GM23338 (cell line): ENCODE results near the gene PRRT1. TPM values are rescaled to one million over a fixed set of nuclear protein-coding genes. Genes with fewer than 3 reads are reported as not detected.

ENCODE experiments used
- ATAC-seq: fragments of 200-7000 bp; cut with Tn5 transposase; 3 replicates; pipeline ENCODE4 v1.9.1; 2020
- DNase-seq: peaks from one replicate; pipeline ENCODE4 v3.0.0-alpha.2; 2015; ENCODE audit warnings: low spot score
- H2AFZ ChIP-seq: fragments of 200-600 bp; sonication (generic); 2 replicates; pipeline ENCODE4 v1.8.0; 2016; ENCODE audit warnings: antibody characterized with exemption, mild to moderate bottlenecking, moderate library complexity
- H3F3A ChIP-seq: fragments of 200-600 bp; sonication (generic); replicated peaks from 2 replicates; pipeline ENCODE4 v1.8.0; 2017; ENCODE audit warnings: antibody characterized with exemption, mixed run types, low read depth
- H3K27ac ChIP-seq: fragments of 200-600 bp; sonication (generic); 2 replicates; pipeline ENCODE4 v1.6.1; 2016; ENCODE audit warnings: low read depth
- H3K27me3 ChIP-seq: fragments of 200-600 bp; sonication (generic); 2 replicates; pipeline ENCODE4 v1.8.0; 2016; ENCODE audit warnings: mild to moderate bottlenecking, mixed run types, moderate library complexity; ENCODE audit not compliant: insufficient read depth
- H3K36me3 ChIP-seq: fragments of 200-600 bp; sonication (generic); 2 replicates; pipeline ENCODE4 v1.8.0; 2016; ENCODE audit warnings: mild to moderate bottlenecking; ENCODE audit not compliant: insufficient read depth
- H3K4me1 ChIP-seq: fragments of 200-600 bp; sonication (generic); 2 replicates; pipeline ENCODE4 v1.8.0; 2016; ENCODE audit warnings: mild to moderate bottlenecking, moderate library complexity; ENCODE audit not compliant: insufficient read depth
- H3K4me2 ChIP-seq: fragments of 200-600 bp; sonication (generic); 2 replicates; pipeline ENCODE4 v1.7.1; 2017; ENCODE audit warnings: mixed run types
- H3K4me3 ChIP-seq: fragments of 200-600 bp; sonication (generic); 2 replicates; pipeline ENCODE4 v1.6.1; 2016; ENCODE audit warnings: mixed run types
- H3K79me2 ChIP-seq: fragments of 200-600 bp; sonication (generic); replicated peaks from 2 replicates; pipeline ENCODE4 v1.8.0; 2017; ENCODE audit warnings: mild to moderate bottlenecking; ENCODE audit not compliant: insufficient read depth
- H3K9me2 ChIP-seq: fragments of 200-600 bp; sonication (generic); 2 replicates; pipeline ENCODE4 v1.8.0; 2017; ENCODE audit not compliant: insufficient read depth
- H4K20me1 ChIP-seq: fragments of 200-600 bp; sonication (generic); replicated peaks from 2 replicates; pipeline ENCODE4 v1.8.0; 2017; ENCODE audit warnings: mild to moderate bottlenecking; ENCODE audit not compliant: insufficient read depth
- H3K27ac Mint-ChIP-seq: 2 replicates; pipeline ENCODE4 v1.8.0; 2020; ENCODE audit warnings: inconsistent platforms, mild to moderate bottlenecking, moderate library complexity, mixed read lengths
- H3K27me3 Mint-ChIP-seq: 3 replicates; pipeline ENCODE4 v1.8.0; 2022; ENCODE audit warnings: low read depth, mild to moderate bottlenecking, moderate library complexity, mixed read lengths, inconsistent platforms; ENCODE audit not compliant: insufficient read depth, poor library complexity
- H3K36me3 Mint-ChIP-seq: 3 replicates; pipeline ENCODE4 v1.8.0; 2021; ENCODE audit warnings: low read depth, mild to moderate bottlenecking, inconsistent platforms, moderate library complexity, mixed read lengths
- H3K4me1 Mint-ChIP-seq: 3 replicates; pipeline ENCODE4 v1.8.0; 2020; ENCODE audit warnings: mild to moderate bottlenecking, inconsistent platforms, mixed read lengths
- H3K4me3 Mint-ChIP-seq: 3 replicates; pipeline ENCODE4 v1.8.0; 2021; ENCODE audit warnings: moderate library complexity, mild to moderate bottlenecking, inconsistent platforms, mixed read lengths
- H3K9me3 Mint-ChIP-seq: 3 replicates; pipeline ENCODE4 v1.8.0; 2020; ENCODE audit warnings: moderate library complexity, mild to moderate bottlenecking, inconsistent platforms, mixed read lengths
- CREB1 ChIP-seq: fragments of 250-450 bp; sonication (Bioruptor Pico); IDR thresholded peaks from 2 replicates; pipeline ENCODE4 v1.5.0; 2020; ENCODE audit warnings: low read depth, mild to moderate bottlenecking, moderate library complexity
- EZH2 ChIP-seq: fragments of 200-600 bp; sonication (generic); IDR thresholded peaks from one replicate; pipeline ENCODE4 v1.8.0; 2017; ENCODE audit warnings: antibody characterized with exemption, mild to moderate bottlenecking, low read depth; ENCODE audit not compliant: unreplicated experiment
- EZH2phosphoT487 ChIP-seq: fragments of 200-600 bp; sonication (generic); IDR thresholded peaks from one replicate; pipeline ENCODE4 v1.8.1; 2018; ENCODE audit warnings: antibody characterized with exemption; ENCODE audit not compliant: unreplicated experiment
- JUNB ChIP-seq: IDR thresholded peaks from one replicate; pipeline ENCODE4 v1.6.1; 2016; ENCODE audit warnings: antibody characterized with exemption; ENCODE audit not compliant: unreplicated experiment
- NANOG ChIP-seq: IDR thresholded peaks from 2 replicates; pipeline ENCODE4 v1.6.1; 2016; ENCODE audit warnings: antibody characterized with exemption, borderline replicate concordance
- POLR2AphosphoS5 ChIP-seq: IDR thresholded peaks from 2 replicates; pipeline ENCODE4 v1.6.1; 2016; ENCODE audit warnings: antibody characterized with exemption, low read depth
- STAT1 ChIP-seq: IDR thresholded peaks from one replicate; pipeline ENCODE4 v1.6.1; 2016; ENCODE audit warnings: antibody characterized with exemption; ENCODE audit not compliant: unreplicated experiment
- ZNF114 ChIP-seq: fragments of 250-450 bp; sonication (Bioruptor Pico); IDR thresholded peaks from 2 replicates; pipeline ENCODE4 v1.5.0; 2020; ENCODE audit warnings: mild to moderate bottlenecking, moderate library complexity
- ZNF331 ChIP-seq: fragments of 250-450 bp; sonication (Bioruptor Pico); IDR thresholded peaks from 2 replicates; pipeline ENCODE4 v1.5.0; 2020; ENCODE audit warnings: low read depth, mild to moderate bottlenecking, moderate library complexity
- polyA plus RNA-seq: library from polyadenylated mRNA; unstranded; fragments of >200 nt; fragmentation: Nextera tagmentation; extraction: Ambion mirVana; gene quantifications from 2 replicates; pipeline ENCODE4 v1.2.1, GENCODE V29; 2016
- total RNA-seq: library from RNA; depleted of rRNA; stranded (reverse); fragments of >200 nt; shearing (Covaris generic); gene quantifications from 2 replicates; pipeline ENCODE4 v1.2.3, GENCODE V29; 2014
- TF ChIP-seq, protein P1 (sequence below), 2 experiments: fragments of 200-600 bp in 1 of 2; sonication (generic) in 1 of 2; conservative IDR thresholded peaks; 2 replicates each; pipeline versions ENCODE4 v1.5.1 to v1.6.1; 2016 to 2017; ENCODE audit warnings: antibody characterized with exemption in 2 of 2, low read depth in 2 of 2, mild to moderate bottlenecking in 2 of 2, moderate library complexity in 1 of 2
- TF ChIP-seq, protein P2 (sequence below): IDR thresholded peaks from one replicate; pipeline ENCODE4 v1.6.1; 2018; ENCODE audit warnings: antibody characterized with exemption; ENCODE audit not compliant: unreplicated experiment
- TF ChIP-seq, protein P3 (sequence below): fragments of 250-450 bp; sonication (Bioruptor Pico); IDR thresholded peaks from 2 replicates; pipeline ENCODE4 v1.5.0; 2020; ENCODE audit warnings: mild to moderate bottlenecking, moderate library complexity
- TF ChIP-seq, protein P4 (sequence below): IDR thresholded peaks from 2 replicates; pipeline ENCODE4 v1.6.1; 2016; ENCODE audit warnings: antibody characterized with exemption

PRRT1 gene
- total and polyA plus RNA-seq, 2 experiments from 2014 or later, result 2.7 TPM; not detected in 1

DNA sequence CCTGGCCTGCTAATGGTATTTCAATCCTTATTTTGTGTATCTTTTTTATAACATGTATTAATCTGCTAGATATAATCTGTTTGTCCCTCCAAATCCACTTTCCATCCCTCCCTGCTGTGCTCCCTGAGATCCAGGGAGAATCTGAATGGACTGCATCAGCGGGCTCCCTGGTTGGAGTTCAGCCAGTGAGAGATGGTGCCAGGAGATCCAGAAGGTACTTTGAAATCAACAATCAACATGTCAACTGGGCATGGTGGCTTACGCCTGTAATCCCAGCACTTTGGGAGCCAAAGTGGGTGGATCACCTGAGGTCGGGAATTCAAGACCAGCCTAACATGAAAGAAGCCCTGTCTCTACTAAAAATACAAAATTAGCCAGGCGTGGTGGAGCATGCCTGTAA, 28.1 kb downstream of the PRRT1 start:
- H3K4me1 Mint-ChIP-seq, result peaks cover 13% of the 10 kb centered on the region
- DNase-seq (no peak), ATAC-seq (no peak)
- no peak overlapping the region for H2AFZ ChIP-seq
- H3K27me3 Mint-ChIP-seq, result peaks cover 11% of the 10 kb centered on the region
- no peak overlapping the region for H3K4me2 ChIP-seq
- no peak overlapping the region for H3K27ac Mint-ChIP-seq
- H3K4me3 Mint-ChIP-seq, result no peak overlapping the region
- H4K20me1 ChIP-seq, result 0 out of 2 replicates have a peak, but pooled peaks cover 5% of the 10 kb centered on the region
- no peaks in the 10 kb centered on the region for H3K9me3 Mint-ChIP-seq
- peaks cover 9% of the 10 kb centered on the region for H3K4me1 ChIP-seq
- H3K27me3 ChIP-seq, result no peaks in the 10 kb centered on the region
- H3F3A ChIP-seq, result peaks cover 11% of the 10 kb centered on the region; the same call in 1 of the 2 replicates
- H3K4me3 ChIP-seq, result no peak overlapping the region
- H3K36me3 ChIP-seq, result peaks cover 12% of the 10 kb centered on the region; the same call in 1 of the 2 replicates
- H3K79me2 ChIP-seq, result peaks cover 13% of the 10 kb centered on the region
- peaks cover 55% of the 10 kb centered on the region for H3K36me3 Mint-ChIP-seq
- H3K9me2 ChIP-seq, result no peaks in the 10 kb centered on the region
- TF ChIP-seq STAT1 (no peak), CREB1 (CRISPR knock-in tag) (no peak), EZH2phosphoT487 (no peak), POLR2AphosphoS5 (no peak), ZNF331 (CRISPR knock-in tag) (no peak), JUNB (no peak), NANOG (no peak), EZH2 (no peak), ZNF114 (CRISPR knock-in tag) (no peak)
- TF ChIP-seq, protein P1, sequence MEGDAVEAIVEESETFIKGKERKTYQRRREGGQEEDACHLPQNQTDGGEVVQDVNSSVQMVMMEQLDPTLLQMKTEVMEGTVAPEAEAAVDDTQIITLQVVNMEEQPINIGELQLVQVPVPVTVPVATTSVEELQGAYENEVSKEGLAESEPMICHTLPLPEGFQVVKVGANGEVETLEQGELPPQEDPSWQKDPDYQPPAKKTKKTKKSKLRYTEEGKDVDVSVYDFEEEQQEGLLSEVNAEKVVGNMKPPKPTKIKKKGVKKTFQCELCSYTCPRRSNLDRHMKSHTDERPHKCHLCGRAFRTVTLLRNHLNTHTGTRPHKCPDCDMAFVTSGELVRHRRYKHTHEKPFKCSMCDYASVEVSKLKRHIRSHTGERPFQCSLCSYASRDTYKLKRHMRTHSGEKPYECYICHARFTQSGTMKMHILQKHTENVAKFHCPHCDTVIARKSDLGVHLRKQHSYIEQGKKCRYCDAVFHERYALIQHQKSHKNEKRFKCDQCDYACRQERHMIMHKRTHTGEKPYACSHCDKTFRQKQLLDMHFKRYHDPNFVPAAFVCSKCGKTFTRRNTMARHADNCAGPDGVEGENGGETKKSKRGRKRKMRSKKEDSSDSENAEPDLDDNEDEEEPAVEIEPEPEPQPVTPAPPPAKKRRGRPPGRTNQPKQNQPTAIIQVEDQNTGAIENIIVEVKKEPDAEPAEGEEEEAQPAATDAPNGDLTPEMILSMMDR (conservative IDR thresholded peaks at IDR 0.05; ENCODE audit: low read depth in 2 of 2), result no peak
- TF ChIP-seq, protein P2, sequence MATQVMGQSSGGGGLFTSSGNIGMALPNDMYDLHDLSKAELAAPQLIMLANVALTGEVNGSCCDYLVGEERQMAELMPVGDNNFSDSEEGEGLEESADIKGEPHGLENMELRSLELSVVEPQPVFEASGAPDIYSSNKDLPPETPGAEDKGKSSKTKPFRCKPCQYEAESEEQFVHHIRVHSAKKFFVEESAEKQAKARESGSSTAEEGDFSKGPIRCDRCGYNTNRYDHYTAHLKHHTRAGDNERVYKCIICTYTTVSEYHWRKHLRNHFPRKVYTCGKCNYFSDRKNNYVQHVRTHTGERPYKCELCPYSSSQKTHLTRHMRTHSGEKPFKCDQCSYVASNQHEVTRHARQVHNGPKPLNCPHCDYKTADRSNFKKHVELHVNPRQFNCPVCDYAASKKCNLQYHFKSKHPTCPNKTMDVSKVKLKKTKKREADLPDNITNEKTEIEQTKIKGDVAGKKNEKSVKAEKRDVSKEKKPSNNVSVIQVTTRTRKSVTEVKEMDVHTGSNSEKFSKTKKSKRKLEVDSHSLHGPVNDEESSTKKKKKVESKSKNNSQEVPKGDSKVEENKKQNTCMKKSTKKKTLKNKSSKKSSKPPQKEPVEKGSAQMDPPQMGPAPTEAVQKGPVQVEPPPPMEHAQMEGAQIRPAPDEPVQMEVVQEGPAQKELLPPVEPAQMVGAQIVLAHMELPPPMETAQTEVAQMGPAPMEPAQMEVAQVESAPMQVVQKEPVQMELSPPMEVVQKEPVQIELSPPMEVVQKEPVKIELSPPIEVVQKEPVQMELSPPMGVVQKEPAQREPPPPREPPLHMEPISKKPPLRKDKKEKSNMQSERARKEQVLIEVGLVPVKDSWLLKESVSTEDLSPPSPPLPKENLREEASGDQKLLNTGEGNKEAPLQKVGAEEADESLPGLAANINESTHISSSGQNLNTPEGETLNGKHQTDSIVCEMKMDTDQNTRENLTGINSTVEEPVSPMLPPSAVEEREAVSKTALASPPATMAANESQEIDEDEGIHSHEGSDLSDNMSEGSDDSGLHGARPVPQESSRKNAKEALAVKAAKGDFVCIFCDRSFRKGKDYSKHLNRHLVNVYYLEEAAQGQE, result no peak
- TF ChIP-seq, protein P3, sequence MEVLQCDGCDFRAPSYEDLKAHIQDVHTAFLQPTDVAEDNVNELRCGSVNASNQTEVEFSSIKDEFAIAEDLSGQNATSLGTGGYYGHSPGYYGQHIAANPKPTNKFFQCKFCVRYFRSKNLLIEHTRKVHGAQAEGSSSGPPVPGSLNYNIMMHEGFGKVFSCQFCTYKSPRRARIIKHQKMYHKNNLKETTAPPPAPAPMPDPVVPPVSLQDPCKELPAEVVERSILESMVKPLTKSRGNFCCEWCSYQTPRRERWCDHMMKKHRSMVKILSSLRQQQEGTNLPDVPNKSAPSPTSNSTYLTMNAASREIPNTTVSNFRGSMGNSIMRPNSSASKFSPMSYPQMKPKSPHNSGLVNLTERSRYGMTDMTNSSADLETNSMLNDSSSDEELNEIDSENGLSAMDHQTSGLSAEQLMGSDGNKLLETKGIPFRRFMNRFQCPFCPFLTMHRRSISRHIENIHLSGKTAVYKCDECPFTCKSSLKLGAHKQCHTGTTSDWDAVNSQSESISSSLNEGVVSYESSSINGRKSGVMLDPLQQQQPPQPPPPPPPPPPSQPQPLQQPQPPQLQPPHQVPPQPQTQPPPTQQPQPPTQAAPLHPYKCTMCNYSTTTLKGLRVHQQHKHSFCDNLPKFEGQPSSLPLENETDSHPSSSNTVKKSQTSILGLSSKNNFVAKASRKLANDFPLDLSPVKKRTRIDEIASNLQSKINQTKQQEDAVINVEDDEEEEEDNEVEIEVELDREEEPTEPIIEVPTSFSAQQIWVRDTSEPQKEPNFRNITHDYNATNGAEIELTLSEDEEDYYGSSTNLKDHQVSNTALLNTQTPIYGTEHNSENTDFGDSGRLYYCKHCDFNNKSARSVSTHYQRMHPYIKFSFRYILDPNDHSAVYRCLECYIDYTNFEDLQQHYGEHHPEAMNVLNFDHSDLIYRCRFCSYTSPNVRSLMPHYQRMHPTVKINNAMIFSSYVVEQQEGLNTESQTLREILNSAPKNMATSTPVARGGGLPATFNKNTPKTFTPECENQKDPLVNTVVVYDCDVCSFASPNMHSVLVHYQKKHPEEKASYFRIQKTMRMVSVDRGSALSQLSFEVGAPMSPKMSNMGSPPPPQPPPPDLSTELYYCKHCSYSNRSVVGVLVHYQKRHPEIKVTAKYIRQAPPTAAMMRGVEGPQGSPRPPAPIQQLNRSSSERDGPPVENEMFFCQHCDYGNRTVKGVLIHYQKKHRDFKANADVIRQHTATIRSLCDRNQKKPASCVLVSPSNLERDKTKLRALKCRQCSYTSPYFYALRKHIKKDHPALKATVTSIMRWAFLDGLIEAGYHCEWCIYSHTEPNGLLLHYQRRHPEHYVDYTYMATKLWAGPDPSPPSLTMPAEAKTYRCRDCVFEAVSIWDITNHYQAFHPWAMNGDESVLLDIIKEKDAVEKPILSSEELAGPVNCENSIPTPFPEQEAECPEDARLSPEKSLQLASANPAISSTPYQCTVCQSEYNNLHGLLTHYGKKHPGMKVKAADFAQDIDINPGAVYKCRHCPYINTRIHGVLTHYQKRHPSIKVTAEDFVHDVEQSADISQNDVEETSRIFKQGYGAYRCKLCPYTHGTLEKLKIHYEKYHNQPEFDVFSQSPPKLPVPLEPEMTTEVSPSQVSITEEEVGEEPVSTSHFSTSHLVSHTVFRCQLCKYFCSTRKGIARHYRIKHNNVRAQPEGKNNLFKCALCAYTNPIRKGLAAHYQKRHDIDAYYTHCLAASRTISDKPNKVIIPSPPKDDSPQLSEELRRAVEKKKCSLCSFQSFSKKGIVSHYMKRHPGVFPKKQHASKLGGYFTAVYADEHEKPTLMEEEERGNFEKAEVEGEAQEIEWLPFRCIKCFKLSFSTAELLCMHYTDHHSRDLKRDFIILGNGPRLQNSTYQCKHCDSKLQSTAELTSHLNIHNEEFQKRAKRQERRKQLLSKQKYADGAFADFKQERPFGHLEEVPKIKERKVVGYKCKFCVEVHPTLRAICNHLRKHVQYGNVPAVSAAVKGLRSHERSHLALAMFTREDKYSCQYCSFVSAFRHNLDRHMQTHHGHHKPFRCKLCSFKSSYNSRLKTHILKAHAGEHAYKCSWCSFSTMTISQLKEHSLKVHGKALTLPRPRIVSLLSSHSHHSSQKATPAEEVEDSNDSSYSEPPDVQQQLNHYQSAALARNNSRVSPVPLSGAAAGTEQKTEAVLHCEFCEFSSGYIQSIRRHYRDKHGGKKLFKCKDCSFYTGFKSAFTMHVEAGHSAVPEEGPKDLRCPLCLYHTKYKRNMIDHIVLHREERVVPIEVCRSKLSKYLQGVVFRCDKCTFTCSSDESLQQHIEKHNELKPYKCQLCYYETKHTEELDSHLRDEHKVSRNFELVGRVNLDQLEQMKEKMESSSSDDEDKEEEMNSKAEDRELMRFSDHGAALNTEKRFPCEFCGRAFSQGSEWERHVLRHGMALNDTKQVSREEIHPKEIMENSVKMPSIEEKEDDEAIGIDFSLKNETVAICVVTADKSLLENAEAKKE (CRISPR knock-in tag), result no peak
- TF ChIP-seq, protein P4, sequence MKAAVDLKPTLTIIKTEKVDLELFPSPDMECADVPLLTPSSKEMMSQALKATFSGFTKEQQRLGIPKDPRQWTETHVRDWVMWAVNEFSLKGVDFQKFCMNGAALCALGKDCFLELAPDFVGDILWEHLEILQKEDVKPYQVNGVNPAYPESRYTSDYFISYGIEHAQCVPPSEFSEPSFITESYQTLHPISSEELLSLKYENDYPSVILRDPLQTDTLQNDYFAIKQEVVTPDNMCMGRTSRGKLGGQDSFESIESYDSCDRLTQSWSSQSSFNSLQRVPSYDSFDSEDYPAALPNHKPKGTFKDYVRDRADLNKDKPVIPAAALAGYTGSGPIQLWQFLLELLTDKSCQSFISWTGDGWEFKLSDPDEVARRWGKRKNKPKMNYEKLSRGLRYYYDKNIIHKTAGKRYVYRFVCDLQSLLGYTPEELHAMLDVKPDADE, result no peak
- no peak overlapping the region for H3K27ac ChIP-seq
